ENCODE measurements around the gene ZNF470.

Gene ZNF470

GRCh38 chr19:56594783-56595547 is 27.7 kb downstream of the ZNF470 start, which contains the start of gene ZNF71 (continued):
- TF ChIP-seq ZNF449 (tag by site-specific recombination; IDR thresholded peaks at IDR 0.05) = peak; percentile 85; the same call in 1 of the 2 replicates
- no peak for TF ChIP-seq ZNF423 (tag by site-specific recombination; IDR thresholded peaks at IDR 0.05)
- TF ChIP-seq OSR2 (tag by site-specific recombination; IDR thresholded peaks at IDR 0.05) = no peak
- no peak for TF ChIP-seq YY2 (tag by site-specific recombination; IDR thresholded peaks at IDR 0.05)
- peak; percentile 67; the same call in 1 of the 2 replicates for TF ChIP-seq ZNF791 (tag by site-specific recombination; IDR thresholded peaks at IDR 0.05)
- TF ChIP-seq ZBTB26 (tag by site-specific recombination; optimal IDR thresholded peaks at IDR 0.05) = peak; percentile 93
- TF ChIP-seq ZNF366 (tag by site-specific recombination; conservative IDR thresholded peaks at IDR 0.05) = peak; percentile 94
- peak; percentile 71 for TF ChIP-seq ZNF660 (tag by site-specific recombination; IDR thresholded peaks at IDR 0.05)
- TF ChIP-seq ZNF274 (IDR thresholded peaks at IDR 0.05; ENCODE audit: low read length) = no peak
- peak; percentile 70; the same call in 1 of the 2 replicates for TF ChIP-seq ZNF274 (tag by site-specific recombination; IDR thresholded peaks at IDR 0.05; ENCODE audit: borderline replicate concordance)
- TF ChIP-seq ZNF266 (tag by site-specific recombination; IDR thresholded peaks at IDR 0.05; ENCODE audit: low read depth) = 0 out of 2 replicates have a peak, but pooled peaks have one; percentile 13
- no peak for TF ChIP-seq ZNF10 (tag by site-specific recombination; IDR thresholded peaks at IDR 0.05)
- TF ChIP-seq ZNF311 (tag by site-specific recombination; IDR thresholded peaks at IDR 0.05; ENCODE audit: borderline replicate concordance) = no peak
- TF ChIP-seq ZNF404 (tag by site-specific recombination; IDR thresholded peaks at IDR 0.05) = no peak
- TF ChIP-seq ZFP69B (tag by site-specific recombination; IDR thresholded peaks at IDR 0.05) = peak; percentile 20; the same call in 1 of the 2 replicates
- peak; percentile 96 for TF ChIP-seq ZNF394 (tag by site-specific recombination; IDR thresholded peaks at IDR 0.05; ENCODE audit: borderline replicate concordance)
- TF ChIP-seq ZXDB (tag by site-specific recombination; IDR thresholded peaks at IDR 0.05) = peak; percentile 54
- TF ChIP-seq HOXC10 (CRISPR knock-in tag; IDR thresholded peaks at IDR 0.05) = peak; percentile 95; the same call in 1 of the 2 replicates
- TF ChIP-seq ZNF239 (tag by site-specific recombination; IDR thresholded peaks at IDR 0.05) = peak; percentile 28; the same call in 1 of the 2 replicates
- no peak for TF ChIP-seq REPIN1 (tag by site-specific recombination; IDR thresholded peaks at IDR 0.05; ENCODE audit: low read depth)
- TF ChIP-seq OVOL3 (tag by site-specific recombination; IDR thresholded peaks at IDR 0.05) = no peak
- TF ChIP-seq ZNF2 (tag by site-specific recombination; IDR thresholded peaks at IDR 0.05) = peak; percentile 13; the same call in 1 of the 2 replicates
- peak; percentile 48 for TF ChIP-seq KLF1 (tag by site-specific recombination; IDR thresholded peaks at IDR 0.05)
- TF ChIP-seq ZNF692 (tag by site-specific recombination; IDR thresholded peaks at IDR 0.05) = 0 out of 2 replicates have a peak, but pooled peaks have one; percentile 64
- 0 out of 2 replicates have a peak, but pooled peaks have one; percentile 24 for TF ChIP-seq KLF16 (tag by site-specific recombination; IDR thresholded peaks at IDR 0.05)
- peak; percentile 43; the same call in 1 of the 2 replicates for TF ChIP-seq ZSCAN18 (tag by site-specific recombination; IDR thresholded peaks at IDR 0.05)
- no peak for TF ChIP-seq GFI1B (tag by site-specific recombination; IDR thresholded peaks at IDR 0.05)
- no peak; the same call in 1 of the 2 replicates for TF ChIP-seq ZNF280C (tag by site-specific recombination; IDR thresholded peaks at IDR 0.05)
- TF ChIP-seq ZNF513 (tag by site-specific recombination; IDR thresholded peaks at IDR 0.05) = no peak
- peak; percentile 63 for TF ChIP-seq SP2 (tag by site-specific recombination; IDR thresholded peaks at IDR 0.05)
- no peak for TF ChIP-seq TRIM28 (IDR thresholded peaks at IDR 0.05; ENCODE audit: borderline replicate concordance, low read length)

Measured in HEK293 (cell line).